PFSK-1 (cell line): ENCODE measurements around the gene SFMBT2.

Experiments used
- POLR2AphosphoS5 ChIP-seq: IDR thresholded peaks from 2 replicates; pipeline ENCODE4 v1.6.1; 2012; ENCODE audit warnings: low read depth, mild to moderate bottlenecking, control low read depth, low read length, moderate library complexity
- SIN3A ChIP-seq: IDR thresholded peaks from 2 replicates; pipeline ENCODE4 v1.6.1; 2012; ENCODE audit warnings: mild to moderate bottlenecking, low read length, moderate library complexity, borderline replicate concordance; ENCODE audit not compliant: insufficient read depth
- TAF1 ChIP-seq: IDR thresholded peaks from 2 replicates; pipeline ENCODE4 v1.6.1; 2012; ENCODE audit warnings: low read length, control low read depth, borderline replicate concordance; ENCODE audit not compliant: insufficient read depth
- TF ChIP-seq, protein P1 (sequence below), 2 experiments: IDR thresholded peaks; 2 replicates each; pipeline versions ENCODE4 v1.6.1 to v1.8.0; 2011 to 2012; ENCODE audit warnings: low read depth in 2 of 2, low read length in 2 of 2, control low read depth in 1 of 2, inconsistent platforms in 1 of 2, mild to moderate bottlenecking in 1 of 2, moderate library complexity in 1 of 2; ENCODE audit not compliant: insufficient read depth in 1 of 2

DNA sequence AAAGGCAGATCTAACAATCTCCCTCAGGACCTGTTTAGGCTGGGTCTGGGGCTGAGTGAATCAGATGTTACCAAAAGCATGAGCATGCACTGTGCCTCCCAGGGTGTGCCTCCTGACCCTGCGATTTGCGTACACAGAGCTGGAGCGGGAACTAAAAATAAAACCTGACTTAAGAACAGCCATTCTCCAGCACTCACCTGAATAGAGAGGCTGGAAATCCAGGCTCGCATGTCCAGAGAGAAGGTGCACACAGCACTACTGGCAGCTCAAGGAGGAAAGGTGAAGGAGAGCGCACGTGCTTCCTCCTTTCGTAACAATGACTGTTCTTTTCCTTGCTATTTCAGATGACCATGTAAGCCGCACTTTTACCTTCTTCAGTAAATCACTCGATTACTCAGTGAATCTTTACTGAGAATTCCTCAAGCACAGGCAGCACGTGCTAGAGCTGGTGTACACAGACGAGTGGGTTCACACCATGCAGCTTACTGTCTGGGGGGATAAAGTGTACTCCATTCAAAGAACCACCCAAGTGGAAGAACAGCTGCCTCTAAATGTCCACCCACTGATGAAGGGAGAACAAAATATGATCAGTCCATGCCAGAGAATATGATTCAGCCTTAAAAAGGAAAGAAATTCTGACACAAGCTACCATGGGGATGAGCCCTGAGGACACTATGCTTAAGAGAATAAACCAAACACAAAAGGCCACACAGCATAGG lies 45.6 kb downstream of the SFMBT2 start:
- TF ChIP-seq POLR2AphosphoS5 (no peak), TAF1 (no peak), SIN3A (no peak)
- TF ChIP-seq, protein P1, sequence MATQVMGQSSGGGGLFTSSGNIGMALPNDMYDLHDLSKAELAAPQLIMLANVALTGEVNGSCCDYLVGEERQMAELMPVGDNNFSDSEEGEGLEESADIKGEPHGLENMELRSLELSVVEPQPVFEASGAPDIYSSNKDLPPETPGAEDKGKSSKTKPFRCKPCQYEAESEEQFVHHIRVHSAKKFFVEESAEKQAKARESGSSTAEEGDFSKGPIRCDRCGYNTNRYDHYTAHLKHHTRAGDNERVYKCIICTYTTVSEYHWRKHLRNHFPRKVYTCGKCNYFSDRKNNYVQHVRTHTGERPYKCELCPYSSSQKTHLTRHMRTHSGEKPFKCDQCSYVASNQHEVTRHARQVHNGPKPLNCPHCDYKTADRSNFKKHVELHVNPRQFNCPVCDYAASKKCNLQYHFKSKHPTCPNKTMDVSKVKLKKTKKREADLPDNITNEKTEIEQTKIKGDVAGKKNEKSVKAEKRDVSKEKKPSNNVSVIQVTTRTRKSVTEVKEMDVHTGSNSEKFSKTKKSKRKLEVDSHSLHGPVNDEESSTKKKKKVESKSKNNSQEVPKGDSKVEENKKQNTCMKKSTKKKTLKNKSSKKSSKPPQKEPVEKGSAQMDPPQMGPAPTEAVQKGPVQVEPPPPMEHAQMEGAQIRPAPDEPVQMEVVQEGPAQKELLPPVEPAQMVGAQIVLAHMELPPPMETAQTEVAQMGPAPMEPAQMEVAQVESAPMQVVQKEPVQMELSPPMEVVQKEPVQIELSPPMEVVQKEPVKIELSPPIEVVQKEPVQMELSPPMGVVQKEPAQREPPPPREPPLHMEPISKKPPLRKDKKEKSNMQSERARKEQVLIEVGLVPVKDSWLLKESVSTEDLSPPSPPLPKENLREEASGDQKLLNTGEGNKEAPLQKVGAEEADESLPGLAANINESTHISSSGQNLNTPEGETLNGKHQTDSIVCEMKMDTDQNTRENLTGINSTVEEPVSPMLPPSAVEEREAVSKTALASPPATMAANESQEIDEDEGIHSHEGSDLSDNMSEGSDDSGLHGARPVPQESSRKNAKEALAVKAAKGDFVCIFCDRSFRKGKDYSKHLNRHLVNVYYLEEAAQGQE (IDR thresholded peaks at IDR 0.05; ENCODE audit: insufficient read depth in 1 of 2, low read depth in 2 of 2, low read length in 2 of 2), result no peak
